ENCODE measurements around the gene EIF5A.

Gene EIF5A

DNA sequence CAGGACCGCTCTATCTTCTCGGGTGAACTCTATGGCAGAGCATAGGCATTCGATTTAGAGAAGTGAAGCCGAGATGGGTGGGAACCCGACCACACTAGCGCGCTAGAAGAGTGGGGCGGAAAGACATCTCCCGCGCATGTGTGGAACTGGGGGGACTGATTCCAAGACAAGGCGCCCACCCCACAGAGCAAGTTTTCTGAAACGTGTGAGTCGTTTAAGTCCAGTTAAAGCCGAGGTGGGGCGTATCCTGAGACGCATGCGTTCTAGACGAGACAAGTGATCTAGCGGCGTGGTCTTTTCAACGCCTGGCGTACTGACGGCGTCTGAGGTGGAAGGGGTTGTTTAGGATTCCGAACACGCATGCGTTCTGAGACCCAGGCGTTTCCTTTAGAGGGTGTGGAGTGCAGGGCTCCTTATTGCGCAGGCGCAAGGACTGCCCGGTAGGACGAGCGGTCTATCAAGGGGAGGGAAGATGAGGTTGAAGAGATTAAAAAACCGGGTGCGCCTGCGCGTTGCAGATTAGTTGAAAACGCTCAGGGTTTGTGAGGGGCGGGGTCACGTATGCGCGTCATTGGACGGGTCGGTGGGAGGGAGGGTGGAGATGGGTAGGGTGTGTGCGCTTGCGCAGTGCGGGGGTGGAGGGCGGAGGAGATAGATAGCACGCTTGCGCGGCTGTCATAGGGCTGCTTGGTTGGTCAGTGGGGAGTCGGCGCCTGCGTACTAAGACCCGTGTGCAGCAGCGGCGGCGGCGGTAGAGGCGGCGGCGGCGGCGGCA, at the start of gene EIF5A:
EIF5A (plus strand) TSS at position 718 of the 775 bp plus-strand sequence. CDS start 2,008 bp downstream, outside the sequence.
- in situ Hi-C loops (cut with MboI; ENCODE audit: low sequenced_read_pairs) = no loop called here

DNA sequence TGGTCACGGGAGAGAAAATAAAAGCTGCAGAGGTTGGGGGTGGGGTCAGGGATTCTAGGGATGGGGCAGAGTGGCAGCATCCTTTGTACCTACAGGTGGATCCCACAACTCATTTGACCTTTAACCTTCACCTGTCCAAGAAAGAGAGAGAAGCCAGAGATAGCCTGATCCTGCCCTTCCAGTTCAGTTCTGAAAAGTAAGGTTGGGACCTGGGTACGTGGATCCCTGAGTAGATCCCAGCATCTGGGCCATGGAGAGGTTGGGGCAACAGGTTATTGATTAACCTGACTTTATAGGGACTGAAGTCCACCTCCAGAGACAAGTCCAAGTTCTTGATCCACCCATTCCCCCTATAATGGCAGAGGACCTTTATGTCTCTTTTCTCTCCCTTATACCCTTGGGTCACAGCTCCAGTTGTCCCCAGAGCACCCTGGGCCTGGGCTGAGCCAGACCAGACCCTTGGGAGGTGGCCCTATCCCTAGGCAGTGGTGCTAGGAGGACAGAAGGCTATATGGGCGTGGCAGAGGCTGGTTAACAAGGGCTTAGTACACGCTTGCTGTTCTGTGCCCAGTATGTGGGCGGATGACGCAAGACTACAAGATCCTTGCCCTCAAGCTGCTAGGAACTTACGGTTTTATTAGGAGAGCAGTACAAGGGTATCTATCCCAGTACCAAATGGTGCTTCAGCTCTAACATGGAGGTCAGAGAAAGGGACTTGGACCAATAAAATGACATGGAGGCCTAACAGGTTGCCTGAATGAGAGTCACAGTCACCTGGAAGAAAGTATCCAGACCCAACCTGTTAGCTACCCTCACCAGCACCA, 48.5 kb upstream of the EIF5A start:
- in situ Hi-C loops (cut with MboI; ENCODE audit: low sequenced_read_pairs) = no loop called here

DNA sequence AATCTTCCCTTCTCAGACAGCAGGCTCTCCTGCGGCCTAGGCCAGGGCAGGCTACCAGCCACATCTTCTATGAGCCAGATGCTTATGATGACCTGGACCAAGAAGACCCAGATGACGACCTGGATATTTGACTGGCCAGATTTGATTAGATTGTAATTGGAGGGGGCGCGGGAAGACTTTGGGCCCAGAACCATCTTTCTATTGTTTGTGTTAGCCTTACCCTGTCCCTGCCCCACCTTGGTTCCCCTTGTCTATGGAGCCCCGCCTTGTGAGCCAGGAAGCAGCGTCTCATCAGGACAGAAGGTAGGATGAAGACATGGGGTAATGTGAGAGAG, 47.9 kb upstream of the EIF5A start:
- in situ Hi-C loops (cut with MboI; ENCODE audit: low sequenced_read_pairs) = no loop called here

DNA sequence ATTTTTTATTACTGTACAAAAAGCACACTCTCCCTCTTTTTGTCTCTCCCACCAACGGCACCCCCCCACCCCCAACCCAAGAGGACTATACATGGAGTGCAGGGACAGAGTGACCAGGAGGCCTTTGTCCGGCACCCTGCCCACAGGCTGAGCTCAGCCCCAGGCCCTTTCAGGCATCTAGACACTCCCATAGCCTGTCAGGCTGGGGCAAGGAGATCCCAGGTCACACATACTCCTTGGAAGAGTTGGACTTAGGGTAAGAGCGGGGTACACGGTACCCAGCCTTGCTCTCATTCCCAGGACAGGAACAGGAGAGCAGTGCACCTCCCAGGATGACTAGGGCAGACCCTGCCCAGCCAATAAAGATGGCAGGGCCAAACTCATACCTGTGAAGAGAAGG, 47.3 kb upstream of the EIF5A start:
- in situ Hi-C loops (cut with MboI; ENCODE audit: low sequenced_read_pairs) = no loop called here

DNA sequence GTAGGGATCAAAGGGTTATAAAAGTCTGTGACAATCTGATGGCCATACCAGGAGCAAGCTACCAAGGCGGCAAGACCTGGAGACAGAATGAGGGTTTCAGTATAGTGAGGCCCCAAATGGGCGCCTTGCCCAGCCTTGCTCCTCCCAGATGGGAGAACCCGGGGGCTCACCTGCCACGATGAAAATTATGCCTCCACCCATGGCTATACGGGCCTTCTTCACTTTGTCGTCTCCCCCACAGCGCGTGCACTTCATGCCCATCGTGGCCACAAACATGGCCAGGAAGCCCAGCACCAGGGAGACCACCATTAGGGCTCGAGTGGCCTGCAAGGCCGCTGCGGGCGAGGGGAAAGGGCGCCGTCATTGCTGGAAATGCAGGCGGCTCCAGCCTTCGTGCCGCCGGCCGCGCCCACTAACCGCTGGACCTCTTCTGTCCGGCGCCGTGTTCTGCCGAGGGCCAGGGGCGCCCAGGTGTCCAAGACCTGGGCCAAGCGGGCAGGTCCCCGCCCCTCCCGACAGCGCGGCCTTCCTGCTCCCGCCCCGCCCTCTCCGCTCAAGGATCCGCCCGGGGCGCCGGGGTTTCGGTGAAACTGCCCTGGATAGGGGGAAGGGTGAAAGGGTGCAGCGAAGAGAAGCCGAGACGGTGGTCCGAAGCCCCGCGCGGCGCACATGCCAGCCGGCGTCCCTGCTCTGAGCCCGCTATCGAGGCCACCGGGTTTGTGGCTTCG, 46.6 kb upstream of the EIF5A start:
- in situ Hi-C loops (cut with MboI; ENCODE audit: low sequenced_read_pairs) = no loop called here

GRCh38 chr17:7261379-7262191, 45.8 kb upstream of the EIF5A start:
- in situ Hi-C loops (cut with MboI; ENCODE audit: low sequenced_read_pairs) = no loop called here

DNA sequence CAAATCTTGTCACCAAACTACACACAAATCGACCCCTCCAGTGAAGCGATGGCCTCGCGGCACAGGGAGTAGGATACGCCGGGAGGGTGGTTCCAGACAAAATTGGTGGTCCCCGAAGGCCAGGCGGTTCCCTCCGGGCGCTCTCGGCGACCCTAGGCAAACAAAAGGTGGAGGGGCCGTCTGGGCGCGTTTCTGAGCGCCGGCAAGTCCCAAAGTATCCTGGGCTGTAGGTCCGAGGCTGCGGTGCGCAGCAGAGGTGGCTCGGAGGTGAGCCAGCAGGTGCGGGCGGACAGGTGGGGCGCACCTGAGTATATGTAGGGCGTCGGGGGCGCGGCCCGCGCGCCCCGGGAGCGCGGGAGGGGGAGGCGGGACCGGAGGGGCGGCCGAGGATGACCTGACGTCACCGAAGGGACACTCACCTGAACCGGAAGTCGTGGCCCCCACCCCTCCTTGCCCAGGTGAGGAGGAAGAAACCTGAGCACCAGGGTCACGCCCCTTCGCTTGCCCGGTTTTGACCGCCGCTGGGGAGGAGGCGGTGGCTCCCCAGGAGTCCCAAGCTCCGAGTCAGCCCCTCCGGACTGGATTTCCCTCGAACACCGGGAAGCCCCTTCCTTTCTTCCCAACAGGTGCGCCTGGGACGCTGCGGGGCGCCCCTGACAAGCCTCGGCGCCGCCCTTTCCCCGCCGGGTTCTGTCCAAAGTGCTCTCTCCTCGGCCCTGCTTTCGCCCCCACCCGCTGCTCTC, 45.1 kb upstream of the EIF5A start, which contains the start of gene CLDN7:
CLDN7 (minus strand) TSS at position 287 of the 743 bp plus-strand sequence. CDS start 435 bp downstream, outside the sequence.
- in situ Hi-C loops (cut with MboI; ENCODE audit: low sequenced_read_pairs) = no loop called here

- in situ Hi-C loops (cut with MboI; ENCODE audit: low sequenced_read_pairs) = no loop called here
Measured at GRCh38 chr17:7262935-7263800, 44.3 kb upstream of the EIF5A start.

DNA sequence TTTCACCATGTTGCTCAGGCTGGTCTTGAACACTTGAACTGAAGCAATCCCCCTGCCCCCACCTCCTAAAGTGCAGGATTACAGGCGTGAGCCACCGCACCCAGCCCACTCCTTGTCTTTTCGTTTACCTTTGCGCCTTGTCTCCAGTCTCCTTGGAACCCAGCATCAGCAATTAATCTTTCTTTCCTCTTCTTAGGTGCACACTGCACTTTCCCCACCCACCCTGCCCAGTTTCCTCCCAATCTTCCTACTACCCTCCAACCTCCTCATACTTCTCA, 43.7 kb upstream of the EIF5A start:
- in situ Hi-C loops (cut with MboI; ENCODE audit: low sequenced_read_pairs) = no loop called here

GRCh38 chr17:7266784-7267183, 40.6 kb upstream of the EIF5A start:
- in situ Hi-C loops (cut with MboI; ENCODE audit: low sequenced_read_pairs) = no loop called here

- in situ Hi-C loops (cut with MboI; ENCODE audit: low sequenced_read_pairs) = no loop called here
Measured at GRCh38 chr17:7279448-7279847, 28.0 kb upstream of the EIF5A start.

DNA sequence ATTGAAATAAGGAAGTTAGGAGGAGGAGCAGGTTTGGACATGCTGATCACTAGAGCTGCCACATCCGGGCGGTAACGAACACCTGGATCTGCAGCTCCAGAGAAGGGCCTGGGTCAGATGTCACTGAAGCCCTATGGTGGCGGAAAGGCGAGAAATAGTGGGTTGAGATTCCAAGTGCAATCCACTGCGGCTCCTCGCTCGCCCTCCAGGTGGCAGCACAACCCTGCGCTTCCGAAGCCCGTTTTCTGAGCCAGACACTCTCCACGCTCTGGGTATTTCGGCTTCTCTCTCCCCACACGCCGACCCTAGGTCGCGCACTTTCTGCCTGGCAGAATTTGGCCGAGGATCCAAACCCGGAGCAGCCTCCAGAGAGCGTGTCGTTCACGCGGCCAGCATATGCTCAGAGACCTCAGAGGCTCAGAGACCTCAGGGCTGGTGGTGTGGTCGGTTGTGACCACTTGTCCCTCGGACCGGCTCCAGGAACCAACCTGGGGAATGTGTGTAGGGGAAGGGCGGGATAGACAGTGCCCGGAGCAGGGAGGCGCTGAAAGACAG, 26.8 kb upstream of the EIF5A start:
- in situ Hi-C loops (cut with MboI; ENCODE audit: low sequenced_read_pairs) = no loop called here

- in situ Hi-C loops (cut with MboI; ENCODE audit: low sequenced_read_pairs) = no loop called here
Measured at GRCh38 chr17:7281074-7281952, 26.1 kb upstream of the EIF5A start, which contains the start of gene SLC2A4. Gene SLC2A4, plus strand, starts transcription at chr17:7281718. Its CDS starts 217 bp downstream, at chr17:7281935.

- in situ Hi-C loops (cut with MboI; ENCODE audit: low sequenced_read_pairs) = no loop called here
Measured at GRCh38 chr17:7281953-7282751, 25.3 kb upstream of the EIF5A start.

DNA sequence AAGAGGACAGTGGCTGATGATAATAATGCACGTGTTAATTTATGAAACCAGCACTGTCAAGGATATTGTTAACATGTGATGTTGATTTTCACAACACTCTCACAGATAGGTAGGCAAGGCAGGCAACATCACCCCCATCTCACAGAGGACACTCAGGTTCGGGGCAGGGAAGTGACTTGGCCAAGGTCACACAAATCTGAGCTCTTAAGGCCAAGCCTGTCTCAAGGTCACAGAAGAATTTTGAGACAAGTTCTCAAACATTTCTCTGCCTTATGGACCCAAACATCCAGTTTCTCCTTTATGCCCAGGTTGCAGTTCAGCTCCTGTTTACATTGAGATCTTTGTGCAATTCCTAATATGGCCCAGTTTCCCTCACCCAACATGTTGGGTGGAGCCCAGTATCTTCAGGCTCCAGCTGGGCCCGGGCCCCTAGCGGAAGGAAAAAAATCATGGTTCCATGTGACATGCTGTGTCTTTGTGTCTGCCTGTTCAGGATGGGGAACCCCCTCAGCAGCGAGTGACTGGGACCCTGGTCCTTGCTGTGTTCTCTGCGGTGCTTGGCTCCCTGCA, 24.6 kb upstream of the EIF5A start:
- in situ Hi-C loops (cut with MboI; ENCODE audit: low sequenced_read_pairs) = no loop called here

DNA sequence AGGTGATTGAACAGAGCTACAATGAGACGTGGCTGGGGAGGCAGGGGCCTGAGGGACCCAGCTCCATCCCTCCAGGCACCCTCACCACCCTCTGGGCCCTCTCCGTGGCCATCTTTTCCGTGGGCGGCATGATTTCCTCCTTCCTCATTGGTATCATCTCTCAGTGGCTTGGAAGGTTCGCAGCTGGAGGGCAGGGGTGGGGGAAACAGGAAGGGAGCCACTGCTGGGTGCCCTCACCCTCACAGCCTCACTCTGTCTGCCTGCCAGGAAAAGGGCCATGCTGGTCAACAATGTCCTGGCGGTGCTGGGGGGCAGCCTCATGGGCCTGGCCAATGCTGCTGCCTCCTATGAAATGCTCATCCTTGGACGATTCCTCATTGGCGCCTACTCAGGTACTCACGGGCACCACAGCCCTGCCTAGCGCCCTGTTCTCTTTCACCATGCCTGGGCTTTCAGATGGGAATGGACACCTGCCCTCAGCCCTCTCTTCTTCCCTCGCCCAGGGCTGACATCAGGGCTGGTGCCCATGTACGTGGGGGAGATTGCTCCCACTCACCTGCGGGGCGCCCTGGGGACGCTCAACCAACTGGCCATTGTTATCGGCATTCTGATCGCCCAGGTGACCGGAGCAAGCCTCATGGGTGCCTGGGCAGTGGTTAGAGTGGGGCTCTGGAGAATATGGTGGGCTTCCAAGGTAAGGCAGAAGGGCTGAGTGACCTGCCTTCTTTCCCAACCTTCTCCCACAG, 23.8 kb upstream of the EIF5A start:
- in situ Hi-C loops (cut with MboI; ENCODE audit: low sequenced_read_pairs) = no loop called here
